ENCODE data around the gene MSL3B.

DNA sequence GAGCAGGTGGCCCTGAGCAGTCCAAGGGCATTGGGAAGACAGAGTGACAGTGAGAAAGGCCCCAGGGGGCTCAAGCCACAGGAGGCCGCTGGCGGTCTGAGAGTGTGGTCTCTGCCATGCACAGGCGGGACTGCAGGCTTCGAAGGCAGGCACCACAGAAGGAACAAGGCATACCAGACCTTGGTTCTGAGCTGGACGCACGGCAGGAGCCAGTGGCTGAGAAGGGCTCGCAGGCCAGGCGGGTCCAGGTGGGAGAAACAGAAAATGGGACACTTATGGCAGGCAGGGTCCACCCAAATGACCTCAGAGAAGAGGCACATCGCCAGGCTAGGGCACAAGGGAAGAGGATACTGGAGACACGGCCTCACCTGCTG, 28.8 kb downstream of the MSL3B start:
- TF ChIP-seq, protein P1, sequence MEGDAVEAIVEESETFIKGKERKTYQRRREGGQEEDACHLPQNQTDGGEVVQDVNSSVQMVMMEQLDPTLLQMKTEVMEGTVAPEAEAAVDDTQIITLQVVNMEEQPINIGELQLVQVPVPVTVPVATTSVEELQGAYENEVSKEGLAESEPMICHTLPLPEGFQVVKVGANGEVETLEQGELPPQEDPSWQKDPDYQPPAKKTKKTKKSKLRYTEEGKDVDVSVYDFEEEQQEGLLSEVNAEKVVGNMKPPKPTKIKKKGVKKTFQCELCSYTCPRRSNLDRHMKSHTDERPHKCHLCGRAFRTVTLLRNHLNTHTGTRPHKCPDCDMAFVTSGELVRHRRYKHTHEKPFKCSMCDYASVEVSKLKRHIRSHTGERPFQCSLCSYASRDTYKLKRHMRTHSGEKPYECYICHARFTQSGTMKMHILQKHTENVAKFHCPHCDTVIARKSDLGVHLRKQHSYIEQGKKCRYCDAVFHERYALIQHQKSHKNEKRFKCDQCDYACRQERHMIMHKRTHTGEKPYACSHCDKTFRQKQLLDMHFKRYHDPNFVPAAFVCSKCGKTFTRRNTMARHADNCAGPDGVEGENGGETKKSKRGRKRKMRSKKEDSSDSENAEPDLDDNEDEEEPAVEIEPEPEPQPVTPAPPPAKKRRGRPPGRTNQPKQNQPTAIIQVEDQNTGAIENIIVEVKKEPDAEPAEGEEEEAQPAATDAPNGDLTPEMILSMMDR (IDR thresholded peaks at IDR 0.05) = no peak
- no peak for TF ChIP-seq POLR2A (IDR thresholded peaks at IDR 0.05)

All from Peyer's patch (tissue), 4 donors.